GM12801 (cell line): ENCODE data around the gene DBI.

Experiments used
- CTCF ChIP-seq: IDR thresholded peaks from one replicate; pipeline ENCODE4 v1.5.1; 2011; ENCODE audit warnings: control low read depth; ENCODE audit not compliant: insufficient read length; ENCODE audit errors: extremely low read depth

Gene DBI

GRCh38 chr2:119366649-119367471 is at the start of gene DBI, which contains the start of gene C2orf76:
TSS of gene DBI (plus strand) at chr2:119366977. CDS start at chr2:119367052, 75 bp downstream.
TSS of gene C2orf76 (minus strand) at chr2:119366834. CDS start at chr2:119339959, 26,875 bp downstream.
- TF ChIP-seq CTCF: no peak

- no peak for TF ChIP-seq CTCF
These were observed 49.2 kb upstream of the DBI start for GRCh38 chr2:119317554-119317953.

GRCh38 chr2:119319593-119319992 is 47.2 kb upstream of the DBI start:
- no peak for TF ChIP-seq CTCF

GRCh38 chr2:119323459-119323858 is 43.3 kb upstream of the DBI start:
- TF ChIP-seq CTCF: no peak

GRCh38 chr2:119324685-119325270 is 42.0 kb upstream of the DBI start:
- TF ChIP-seq CTCF: no peak

GRCh38 chr2:119326938-119327337 is 39.8 kb upstream of the DBI start:
- TF ChIP-seq CTCF: no peak

GRCh38 chr2:119327431-119327830 is 39.3 kb upstream of the DBI start:
- TF ChIP-seq CTCF: no peak
